COLO668 (cell line): ENCODE results near the gene ERO1B.

Experiments used
- DNase-seq: peaks from one replicate; lab custom pipeline; 2025; ENCODE audit not compliant: unreplicated experiment; lab: John Stamatoyannopoulos, UW

ERO1B gene

GRCh38 chr1:236253918-236254637 is 27.7 kb downstream of the ERO1B start:
- DNase-seq, result no peak

- DNase-seq, result no peak
Observed at GRCh38 chr1:236253119-236253518, 28.6 kb downstream of the ERO1B start.

GRCh38 chr1:236251587-236251986 is 30.2 kb downstream of the ERO1B start:
- no peak for DNase-seq

- DNase-seq, result no peak
Observed at GRCh38 chr1:236247286-236247685, 34.5 kb downstream of the ERO1B start.

- DNase-seq, result no peak
Observed at GRCh38 chr1:236242568-236242967, 39.2 kb downstream of the ERO1B start.

- DNase-seq, result no peak
Observed at GRCh38 chr1:236240675-236241074, 41.1 kb downstream of the ERO1B start.

- no peak for DNase-seq
Observed at GRCh38 chr1:236239092-236239585, 42.6 kb downstream of the ERO1B start.

GRCh38 chr1:236235116-236235515 is 46.6 kb downstream of the ERO1B start:
- no peak for DNase-seq

GRCh38 chr1:236228411-236228810 is 53.3 kb downstream of the ERO1B start:
- DNase-seq, result no peak

- no peak for DNase-seq
Observed at GRCh38 chr1:236222632-236223031, 59.1 kb downstream of the ERO1B start.

GRCh38 chr1:236220473-236220872 is 61.3 kb downstream of the ERO1B start:
- DNase-seq, result no peak

GRCh38 chr1:236214761-236215160 is 67.0 kb downstream of the ERO1B start:
- DNase-seq, result no peak

- no peak for DNase-seq
Observed at GRCh38 chr1:236213534-236213933, 68.2 kb downstream of the ERO1B start.

- no peak for DNase-seq
Observed at GRCh38 chr1:236211815-236212214, 69.9 kb downstream of the ERO1B start.

- no peak for DNase-seq
Observed at GRCh38 chr1:236209713-236210112, 72.0 kb downstream of the ERO1B start.

- no peak for DNase-seq
Observed at GRCh38 chr1:236209185-236209584, 72.6 kb downstream of the ERO1B start.

GRCh38 chr1:236207569-236207968 is 74.2 kb downstream of the ERO1B start:
- DNase-seq, result no peak

- no peak for DNase-seq
Observed at GRCh38 chr1:236207121-236207520, 74.6 kb downstream of the ERO1B start.

GRCh38 chr1:236206548-236206947 is 75.2 kb downstream of the ERO1B start:
- no peak for DNase-seq

GRCh38 chr1:236204656-236205055 is 77.1 kb downstream of the ERO1B start:
- no peak for DNase-seq

- no peak for DNase-seq
Observed at GRCh38 chr1:236204039-236204438, 77.7 kb downstream of the ERO1B start.

GRCh38 chr1:236201786-236202185 is 80.0 kb downstream of the ERO1B start:
- DNase-seq, result no peak

- DNase-seq, result no peak
Observed at GRCh38 chr1:236200925-236201324, 80.8 kb downstream of the ERO1B start.
